GM19438 (cell line): ENCODE data around the gene ZC3H6.
"Not testable (repeated sequence)": the region's sequence is repeated elsewhere in the genome, so short reads cannot be mapped to it uniquely, and the experiment has no call there.

Experiments
- ATAC-seq: cut with Tn5 transposase; IDR thresholded peaks from one replicate; pipeline ENCODE4 v1.9.1; 2021; ENCODE audit warnings: low read depth; ENCODE audit not compliant: unreplicated experiment

ZC3H6 gene

DNA sequence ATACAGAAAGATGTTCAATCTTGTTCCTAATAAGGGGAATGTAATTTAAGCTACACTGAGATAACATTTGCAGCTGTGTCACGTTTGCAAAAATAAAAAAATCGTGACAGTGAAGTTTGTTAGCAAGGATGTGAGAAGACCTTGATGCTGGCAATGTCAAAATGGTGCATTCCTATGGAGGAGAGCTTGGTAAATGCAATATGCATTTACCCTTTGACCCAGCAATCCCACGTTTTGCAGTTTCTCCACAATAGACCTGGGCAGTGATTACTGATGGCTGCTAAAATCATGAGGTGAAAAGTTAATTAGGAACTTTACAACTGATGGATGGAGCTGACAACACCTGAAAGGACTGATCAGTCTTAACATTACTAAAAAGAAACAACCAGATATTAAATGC lies 43.1 kb downstream of the ZC3H6 start:
- no peak for ATAC-seq

GRCh38 chr2:112321375-112322320 lies 46.3 kb downstream of the ZC3H6 start:
- ATAC-seq: no peak

- ATAC-seq: no peak
Measured at GRCh38 chr2:112322919-112323318, 47.5 kb downstream of the ZC3H6 start.

DNA sequence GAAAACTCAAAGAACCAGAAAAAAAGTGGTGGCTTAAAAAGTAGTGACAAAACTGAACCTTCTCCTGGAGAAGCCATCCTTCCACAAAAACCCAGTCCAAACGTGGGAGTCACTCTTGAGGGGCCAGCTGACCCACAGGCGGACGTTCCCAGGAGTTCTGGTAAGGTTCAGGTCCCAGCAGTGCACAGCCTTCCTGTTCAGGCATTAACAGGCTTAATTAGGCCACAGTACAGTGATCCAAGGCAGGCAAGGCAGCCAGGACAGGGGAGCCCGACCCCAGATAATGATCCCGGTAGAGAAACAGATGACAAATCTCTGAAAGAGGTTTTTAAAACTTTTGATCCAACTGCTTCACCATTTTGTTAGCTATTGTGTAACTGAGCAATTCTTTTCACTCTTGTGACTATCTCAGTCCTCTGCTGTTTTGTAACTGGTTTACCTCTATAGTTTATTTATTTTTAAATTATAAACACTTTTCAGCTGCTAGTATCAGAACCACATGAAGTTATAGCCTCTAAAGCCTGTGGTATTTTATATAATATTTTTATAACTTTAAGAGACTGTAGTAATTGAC lies 56.8 kb downstream of the ZC3H6 start:
- no peak for ATAC-seq

- peak; percentile 73 for ATAC-seq
Measured at GRCh38 chr2:112335600-112335999, 60.2 kb downstream of the ZC3H6 start.

DNA sequence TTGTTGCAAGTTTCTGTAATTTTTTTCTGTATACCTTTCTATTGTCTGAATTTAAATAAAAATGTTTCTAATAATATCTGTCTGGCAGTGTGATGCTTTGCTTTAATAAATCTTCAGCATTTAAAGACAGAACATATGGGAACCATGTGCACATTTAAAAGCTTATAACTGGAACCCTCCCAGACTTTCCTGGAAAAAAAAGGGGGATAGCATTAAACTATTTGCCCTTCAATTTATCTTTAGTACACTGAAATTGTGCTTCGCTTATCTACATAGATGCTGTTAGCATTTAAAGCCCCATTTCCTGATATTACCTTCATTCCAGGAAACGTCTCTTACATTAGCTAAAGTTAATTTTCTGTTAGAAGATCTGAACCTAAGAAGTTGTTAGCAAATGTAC lies 64.6 kb downstream of the ZC3H6 start:
- ATAC-seq: no peak

DNA sequence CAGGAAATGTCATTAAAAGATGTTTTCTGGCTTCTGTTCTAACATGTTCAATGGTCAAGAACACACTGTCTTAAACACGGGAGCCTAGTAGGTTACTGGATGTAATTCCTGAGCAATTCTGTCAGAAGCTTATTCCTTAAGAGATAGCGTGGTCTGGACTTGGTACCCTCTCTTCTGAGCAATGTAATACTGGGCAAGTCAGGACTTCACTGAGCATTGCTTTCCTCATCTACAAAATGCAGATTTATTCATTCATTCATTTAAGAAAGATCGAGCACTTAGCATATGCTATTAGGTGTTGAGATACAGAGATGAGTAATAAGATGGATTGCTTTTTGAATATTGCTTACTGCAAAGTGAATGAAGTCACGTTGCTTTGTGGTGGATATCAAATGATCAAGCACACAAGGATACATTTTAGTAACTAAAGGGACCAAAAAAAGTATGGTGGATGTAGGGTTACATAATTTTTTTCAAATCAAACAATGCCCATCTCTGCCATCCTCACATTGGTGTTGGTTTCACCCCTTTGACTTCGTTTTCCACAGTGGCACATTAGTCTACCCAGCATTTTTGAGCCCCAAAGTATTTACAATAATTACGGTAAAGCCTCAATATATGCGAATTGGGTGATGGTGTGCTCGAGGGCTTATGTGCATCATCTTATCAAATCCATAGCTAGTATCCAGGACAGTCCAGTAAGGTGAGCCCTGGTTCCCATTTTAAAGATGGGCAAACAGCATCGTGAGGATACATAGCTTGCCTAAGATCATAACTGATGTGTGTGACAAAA lies 65.3 kb downstream of the ZC3H6 start:
- ATAC-seq: no peak

- no peak for ATAC-seq
Measured at GRCh38 chr2:112342067-112342550, 66.7 kb downstream of the ZC3H6 start.

DNA sequence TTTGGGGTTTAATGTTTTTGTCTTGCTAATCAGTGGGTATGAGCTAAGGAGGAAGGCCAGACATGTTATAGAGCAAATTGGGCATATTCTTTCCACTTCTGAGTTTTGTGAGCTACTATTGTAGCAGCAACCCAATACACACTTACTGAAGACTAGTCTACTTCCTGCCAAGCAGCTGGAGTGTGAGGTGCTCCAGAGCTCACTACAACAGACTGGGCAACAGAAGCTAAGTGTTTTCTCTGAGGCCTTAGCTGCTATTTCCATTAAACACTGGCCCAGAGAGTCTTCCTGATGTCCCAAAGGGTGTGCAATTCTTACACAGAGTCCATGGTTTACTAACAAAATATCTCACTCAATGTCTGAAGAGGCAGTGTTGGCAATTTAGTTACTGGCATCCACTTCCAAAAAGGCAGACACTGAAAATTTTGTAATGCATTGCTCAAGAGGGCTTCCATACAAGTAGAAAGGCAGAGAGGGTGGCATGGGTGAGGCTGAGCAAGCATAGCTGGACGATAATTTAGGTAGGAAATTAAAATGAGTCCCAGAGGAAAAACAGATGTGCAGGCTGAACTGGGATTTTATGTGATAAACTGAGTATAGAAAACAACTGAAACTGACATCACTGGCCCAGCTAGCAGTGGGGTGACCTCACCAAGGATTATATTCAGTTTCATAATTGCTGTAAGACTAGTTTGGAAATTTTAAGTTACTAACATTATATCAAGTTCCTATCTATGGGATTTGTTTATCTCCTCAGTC lies 68.6 kb downstream of the ZC3H6 start:
- no peak for ATAC-seq

GRCh38 chr2:112345030-112346027 lies 69.9 kb downstream of the ZC3H6 start:
- no peak for ATAC-seq

GRCh38 chr2:112352292-112352691 lies 76.9 kb downstream of the ZC3H6 start:
- ATAC-seq: not testable (repeated sequence)

DNA sequence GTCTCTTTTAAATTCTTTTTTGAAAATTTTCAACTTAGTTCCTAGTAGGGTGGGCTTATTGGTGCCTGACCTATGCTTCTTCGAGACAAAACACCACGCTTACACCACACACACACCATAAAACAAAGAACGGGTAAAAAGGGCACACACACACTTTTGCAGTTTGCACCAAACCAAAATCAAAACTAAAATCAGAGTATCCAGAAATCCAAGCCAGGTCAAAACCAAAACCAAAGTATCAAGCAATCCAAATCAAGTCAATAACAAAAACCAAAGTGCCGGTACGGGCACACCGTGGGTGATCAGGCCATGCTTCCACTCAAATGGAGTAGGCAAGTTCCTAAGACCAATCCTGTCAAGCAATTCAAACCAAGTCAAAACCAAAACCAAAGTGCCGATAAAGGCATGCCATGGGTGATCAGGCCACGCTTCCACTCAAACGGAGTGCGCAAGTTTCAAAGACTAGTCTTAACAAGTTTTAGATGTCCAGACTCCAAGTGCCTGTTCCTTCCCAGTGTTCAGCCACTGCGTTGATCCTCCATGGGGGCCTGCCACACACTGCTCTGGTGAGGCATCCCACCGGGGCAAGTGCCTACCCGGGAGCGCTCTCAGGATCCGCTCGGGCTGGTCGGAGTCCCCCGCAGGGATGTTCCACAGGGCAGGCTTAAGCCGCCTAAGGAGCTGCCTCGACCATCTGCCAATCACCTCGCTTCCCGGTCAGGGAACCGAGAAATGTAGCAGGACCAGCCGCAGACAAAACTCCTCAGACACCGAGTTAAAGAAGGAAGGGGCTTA lies 77.6 kb downstream of the ZC3H6 start:
- ATAC-seq: not testable (repeated sequence)

DNA sequence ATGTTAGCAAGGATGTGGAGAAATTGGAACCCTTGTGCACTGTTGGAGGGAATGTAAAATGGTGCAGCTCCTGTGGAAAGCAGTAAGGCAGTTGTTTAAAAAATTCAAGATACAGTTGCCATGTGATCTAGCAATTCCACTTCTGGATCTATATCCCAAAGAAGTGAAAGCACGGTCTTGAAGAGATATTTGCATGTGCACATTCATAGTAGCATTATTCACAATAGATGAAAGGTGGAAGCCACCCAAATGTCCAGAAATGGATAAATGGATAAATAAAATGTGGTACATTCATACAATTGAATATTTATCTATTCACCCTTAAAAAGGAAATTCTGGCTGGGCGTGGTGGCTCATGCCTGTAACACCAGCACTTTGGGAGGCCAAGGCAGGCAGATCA lies 78.9 kb downstream of the ZC3H6 start:
- not testable (repeated sequence) for ATAC-seq

- ATAC-seq: not testable (repeated sequence)
Measured at GRCh38 chr2:112360055-112360454, 84.7 kb downstream of the ZC3H6 start.
